Mesodermal cell (in vitro differentiated cells): ENCODE results near the gene GPC5.

Experiments used
- H3K27ac ChIP-seq: 2 replicates; pipeline ENCODE4 v1.7.0; 2013; ENCODE audit warnings: mild to moderate bottlenecking, low read depth, low read length, moderate library complexity; ENCODE audit not compliant: severe bottlenecking
- H3K36me3 ChIP-seq: 2 replicates; pipeline ENCODE4 v1.7.1; 2013; ENCODE audit warnings: mild to moderate bottlenecking, low read length, moderate library complexity; ENCODE audit not compliant: control insufficient read depth, insufficient read depth
- H3K4me1 ChIP-seq: one replicate; pipeline ENCODE4 v1.7.1; 2013; ENCODE audit warnings: mild to moderate bottlenecking, low read length; ENCODE audit not compliant: insufficient read depth, control insufficient read depth, poor library complexity, severe bottlenecking
- H3K4me3 ChIP-seq: 2 replicates; pipeline ENCODE4 v1.7.0; 2013; ENCODE audit warnings: low read length, control low read depth, mild to moderate bottlenecking; ENCODE audit not compliant: insufficient read depth, poor library complexity, severe bottlenecking; ENCODE audit errors: extremely low read depth
- H3K9me3 ChIP-seq: 2 replicates; pipeline ENCODE4 v1.7.1; 2013; ENCODE audit warnings: mild to moderate bottlenecking, low read length, moderate library complexity; ENCODE audit not compliant: control insufficient read depth
- WGBS, 2 experiments: methylation state at CpG; one replicate each; pipeline ENCODE4 v1.1.5; 2013; ENCODE audit warnings: missing lambda C conversion rate in 2 of 2; ENCODE audit not compliant: insufficient coverage in 2 of 2; 5-methylcytosine and 5-hydroxymethylcytosine counted together

Gene GPC5

GRCh38 chr13:92830821-92831220, 1432.4 kb downstream of the GPC5 start:
- Histone ChIP-seq H3K36me3 (no peaks in the 10 kb centered on the region), H3K4me3 (no peak overlapping the region), H3K9me3 (no peaks in the 10 kb centered on the region), H3K4me1 (no peaks in the 10 kb centered on the region), H3K27ac (no peak overlapping the region)
- 83 to 100% methylated on average over 2 of the region's 3 CpGs for WGBS, 2 experiments

- Histone ChIP-seq H3K4me1 (no peaks in the 10 kb centered on the region), H3K9me3 (no peaks in the 10 kb centered on the region), H3K36me3 (no peaks in the 10 kb centered on the region), H3K4me3 (no peak overlapping the region), H3K27ac (no peak overlapping the region)
- WGBS, 2 experiments: no CpG with 5 or more reads among the region's 1 CpG
Measured at GRCh38 chr13:92833071-92833470, 1434.7 kb downstream of the GPC5 start.

- Histone ChIP-seq H3K4me3 (no peak overlapping the region), H3K9me3 (no peaks in the 10 kb centered on the region), H3K27ac (no peak overlapping the region)
Measured at GRCh38 chr13:92836171-92836570, 1437.8 kb downstream of the GPC5 start.

GRCh38 chr13:92838786-92839185, 1440.4 kb downstream of the GPC5 start:
- H3K27ac ChIP-seq: no peak overlapping the region
- WGBS, 2 experiments: 90 to 100% methylated on average over 2 of the region's 3 CpGs
- no peak overlapping the region for H3K4me3 ChIP-seq
- no peaks in the 10 kb centered on the region for H3K9me3 ChIP-seq
- H3K4me1 ChIP-seq: no peaks in the 10 kb centered on the region
- no peaks in the 10 kb centered on the region for H3K36me3 ChIP-seq

More at GRCh38 chr13:92836171-92836570, 1437.8 kb downstream of the GPC5 start:
- no peaks in the 10 kb centered on the region for H3K4me1 ChIP-seq
- H3K36me3 ChIP-seq: no peaks in the 10 kb centered on the region

GRCh38 chr13:92842145-92842544, 1443.7 kb downstream of the GPC5 start:
- Histone ChIP-seq H3K27ac (no peak overlapping the region), H3K4me1 (no peaks in the 10 kb centered on the region), H3K4me3 (no peak overlapping the region), H3K36me3 (no peaks in the 10 kb centered on the region), H3K9me3 (no peaks in the 10 kb centered on the region)
- WGBS, 2 experiments: 50% methylated on average over 1 of the region's 2 CpGs; no CpG with 5 or more reads in 1 of the 2 experiments

- no peaks in the 10 kb centered on the region for H3K36me3 ChIP-seq
- 83% methylated on average over 1 of the region's 4 CpGs; no CpG with 5 or more reads in 1 of the 2 experiments for WGBS, 2 experiments
- no peaks in the 10 kb centered on the region for H3K9me3 ChIP-seq
- no peak overlapping the region for H3K4me3 ChIP-seq
- no peak overlapping the region for H3K27ac ChIP-seq
- no peaks in the 10 kb centered on the region for H3K4me1 ChIP-seq
Measured at GRCh38 chr13:92843549-92843948, 1445.1 kb downstream of the GPC5 start.

- H3K36me3 ChIP-seq: no peaks in the 10 kb centered on the region
- H3K9me3 ChIP-seq: no peaks in the 10 kb centered on the region
- no peak overlapping the region for H3K27ac ChIP-seq
- H3K4me3 ChIP-seq: no peak overlapping the region
- H3K4me1 ChIP-seq: no peaks in the 10 kb centered on the region
Measured at GRCh38 chr13:92849381-92849780, 1451.0 kb downstream of the GPC5 start.

GRCh38 chr13:92864584-92865284, 1466.3 kb downstream of the GPC5 start:
- Histone ChIP-seq H3K9me3 (no peaks in the 10 kb centered on the region), H3K4me1 (no peaks in the 10 kb centered on the region), H3K4me3 (no peak overlapping the region), H3K27ac (no peak overlapping the region), H3K36me3 (no peaks in the 10 kb centered on the region)
- WGBS, 2 experiments: 89 to 100% methylated on average over 1 to 3 of the region's 6 CpGs

- no peak overlapping the region for H3K4me3 ChIP-seq
- no peaks in the 10 kb centered on the region for H3K4me1 ChIP-seq
- H3K36me3 ChIP-seq: no peaks in the 10 kb centered on the region
- 100% methylated on average over 1 of the region's 3 CpGs for WGBS, 2 experiments
- no peak overlapping the region for H3K27ac ChIP-seq
- no peaks in the 10 kb centered on the region for H3K9me3 ChIP-seq
Measured at GRCh38 chr13:92873029-92873428, 1474.6 kb downstream of the GPC5 start.

GRCh38 chr13:92886535-92887077, 1488.2 kb downstream of the GPC5 start:
- H3K27ac ChIP-seq: no peak overlapping the region
- H3K9me3 ChIP-seq: no peaks in the 10 kb centered on the region
- no peaks in the 10 kb centered on the region for H3K36me3 ChIP-seq
- no peaks in the 10 kb centered on the region for H3K4me1 ChIP-seq
- WGBS, 2 experiments: 100% methylated on average over 1 of the region's 1 CpG; no CpG with 5 or more reads in 1 of the 2 experiments
- H3K4me3 ChIP-seq: no peak overlapping the region

- WGBS, 2 experiments: 88 to 100% methylated on average over 1 of the region's 3 CpGs
- H3K9me3 ChIP-seq: no peaks in the 10 kb centered on the region
- no peaks in the 10 kb centered on the region for H3K36me3 ChIP-seq
- no peak overlapping the region for H3K27ac ChIP-seq
- no peaks in the 10 kb centered on the region for H3K4me1 ChIP-seq
- no peak overlapping the region for H3K4me3 ChIP-seq
Measured at GRCh38 chr13:92894447-92894846, 1496.0 kb downstream of the GPC5 start.
